Uterus (tissue), 2 donors: ENCODE results near the gene BZW2.

ENCODE experiments used
- CTCF ChIP-seq, 4 experiments: fragments of 200-600 bp in 2 of 4; fragments of 450-650 bp in 2 of 4; sonication (generic) in 2 of 4; IDR thresholded peaks; one replicate each; pipeline ENCODE4 v1.5.1; 2016 to 2019; ENCODE audit warnings: antibody characterized with exemption in 4 of 4, mild to moderate bottlenecking in 2 of 4, moderate library complexity in 1 of 4
- POLR2A ChIP-seq, 2 donors: fragments of 450-650 bp; IDR thresholded peaks; one replicate each; pipeline ENCODE4 v1.6.1; 2016; ENCODE audit warnings: antibody characterized with exemption in 2 of 2, mild to moderate bottlenecking in 1 of 2, moderate library complexity in 1 of 2

- no peak for TF ChIP-seq CTCF (IDR thresholded peaks at IDR 0.05)
- TF ChIP-seq POLR2A (IDR thresholded peaks at IDR 0.05): no peak
Observed at GRCh38 chr7:16615228-16615627, 30.8 kb upstream of the BZW2 start.
